ENCODE measurements around the gene POLD1. TPM values are rescaled to one million over a fixed set of nuclear protein-coding genes. Genes with fewer than 3 reads are reported as not detected.

POLD1 gene
- total RNA-seq, 2 donors from 2014 or later: 12.8 to 39.5 TPM

- no peak for TF ChIP-seq CTCF (IDR thresholded peaks at IDR 0.05)
- DNase-seq (ENCODE audit: low spot score): no peak
- Histone ChIP-seq H3K4me1 (ENCODE audit: control insufficient read depth in 1 of 2, low read depth in 2 of 2) (peaks cover 6 to 10% of the 10 kb centered on the region in 2 donors), H3K36me3 (no peaks in the 10 kb centered on the region), H3K27me3 (replicated peaks; ENCODE audit: insufficient read depth) (no peaks in the 10 kb centered on the region), H3K9me3 (no peaks in the 10 kb centered on the region), H3K27ac (no peak overlapping the region), H3K4me3 (no peak overlapping the region)
- no peak for ATAC-seq (ENCODE audit: insufficient number of reproducible peaks, low FRiP score, low read depth)
These were observed 12.2 kb upstream of the POLD1 start for GRCh38 chr19:50371914-50372475.

- DNase-seq (ENCODE audit: low spot score) (peak; percentile 83), ATAC-seq (ENCODE audit: insufficient number of reproducible peaks, low FRiP score, low read depth) (peak; percentile 95)
- peaks cover 38% of the 10 kb centered on the region for H3K36me3 ChIP-seq
- no peaks in the 10 kb centered on the region for H3K27me3 ChIP-seq (replicated peaks; ENCODE audit: insufficient read depth)
- peak within 1 kb of the TSS; percentile 98 to 100 for H3K27ac ChIP-seq
- H3K9me3 ChIP-seq: no peaks in the 10 kb centered on the region
- no peak for TF ChIP-seq CTCF (IDR thresholded peaks at IDR 0.05)
- H3K4me3 ChIP-seq: peak within 1 kb of the TSS; percentile 99
- peaks cover 8 to 10% of the 10 kb centered on the region in 2 donors for H3K4me1 ChIP-seq (ENCODE audit: control insufficient read depth in 1 of 2, low read depth in 2 of 2)
These were observed 7.7 kb upstream of the POLD1 start, which contains the start of gene NR1H2 for GRCh38 chr19:50376166-50377050. NR1H2 (plus strand) TSS chr19:50376457; CDS start chr19:50377606, 1,149 bp downstream.

GRCh38 chr19:50377051-50377461 lies 7.1 kb upstream of the POLD1 start:
- no peaks in the 10 kb centered on the region for H3K27me3 ChIP-seq (replicated peaks; ENCODE audit: insufficient read depth)
- peak overlapping the region; percentile 99 for H3K4me3 ChIP-seq
- no peaks in the 10 kb centered on the region for H3K9me3 ChIP-seq
- peak overlapping the region in 1 of 2 donors; percentile 41 for H3K27ac ChIP-seq
- no peak for ATAC-seq (ENCODE audit: insufficient number of reproducible peaks, low FRiP score, low read depth)
- DNase-seq (ENCODE audit: low spot score): no peak
- no peak for TF ChIP-seq CTCF (IDR thresholded peaks at IDR 0.05)
- H3K4me1 ChIP-seq (ENCODE audit: control insufficient read depth in 1 of 2, low read depth in 2 of 2): peaks cover 8 to 10% of the 10 kb centered on the region in 2 donors
- H3K36me3 ChIP-seq: peaks cover 42% of the 10 kb centered on the region

GRCh38 chr19:50377517-50377916 lies 6.6 kb upstream of the POLD1 start:
- no peak for ATAC-seq (ENCODE audit: insufficient number of reproducible peaks, low FRiP score, low read depth)
- Histone ChIP-seq H3K9me3 (no peaks in the 10 kb centered on the region), H3K27me3 (replicated peaks; ENCODE audit: insufficient read depth) (no peaks in the 10 kb centered on the region), H3K4me1 (ENCODE audit: control insufficient read depth in 1 of 2, low read depth in 2 of 2) (peaks cover 8 to 10% of the 10 kb centered on the region in 2 donors), H3K36me3 (peaks cover 46% of the 10 kb centered on the region), H3K27ac (peak overlapping the region in 1 of 2 donors; percentile 41), H3K4me3 (no peak overlapping the region)
- DNase-seq (ENCODE audit: low spot score): no peak
- no peak for TF ChIP-seq CTCF (IDR thresholded peaks at IDR 0.05)

- Histone ChIP-seq H3K36me3 (peaks cover 48% of the 10 kb centered on the region), H3K27ac (no peak overlapping the region), H3K27me3 (replicated peaks; ENCODE audit: insufficient read depth) (no peaks in the 10 kb centered on the region), H3K9me3 (no peaks in the 10 kb centered on the region), H3K4me1 (ENCODE audit: control insufficient read depth in 1 of 2, low read depth in 2 of 2) (peaks cover 9 to 10% of the 10 kb centered on the region in 2 donors), H3K4me3 (no peak overlapping the region)
- TF ChIP-seq CTCF (IDR thresholded peaks at IDR 0.05): no peak
- DNase-seq (ENCODE audit: low spot score) (no peak), ATAC-seq (ENCODE audit: insufficient number of reproducible peaks, low FRiP score, low read depth) (no peak)
These were observed 5.8 kb upstream of the POLD1 start for GRCh38 chr19:50378169-50378862.

Data from thoracic aorta (tissue), 2 donors.